HL-60 (cell line): ENCODE measurements around the gene XPR1.

Experiments used
- POLR2AphosphoS5 ChIP-seq: IDR thresholded peaks from 2 replicates; pipeline ENCODE4 v1.6.1; 2012; ENCODE audit warnings: low read depth
- TF ChIP-seq, protein P1 (sequence below): IDR thresholded peaks from one replicate; pipeline ENCODE4 v1.5.1; 2011; ENCODE audit warnings: low read length, control low read depth, inconsistent platforms; ENCODE audit not compliant: insufficient read depth
- TF ChIP-seq, protein P2 (sequence below): IDR thresholded peaks from 2 replicates; pipeline ENCODE4 v1.6.1; 2012; ENCODE audit warnings: low read depth; ENCODE audit not compliant: insufficient replicate concordance

- TF ChIP-seq, protein P1, sequence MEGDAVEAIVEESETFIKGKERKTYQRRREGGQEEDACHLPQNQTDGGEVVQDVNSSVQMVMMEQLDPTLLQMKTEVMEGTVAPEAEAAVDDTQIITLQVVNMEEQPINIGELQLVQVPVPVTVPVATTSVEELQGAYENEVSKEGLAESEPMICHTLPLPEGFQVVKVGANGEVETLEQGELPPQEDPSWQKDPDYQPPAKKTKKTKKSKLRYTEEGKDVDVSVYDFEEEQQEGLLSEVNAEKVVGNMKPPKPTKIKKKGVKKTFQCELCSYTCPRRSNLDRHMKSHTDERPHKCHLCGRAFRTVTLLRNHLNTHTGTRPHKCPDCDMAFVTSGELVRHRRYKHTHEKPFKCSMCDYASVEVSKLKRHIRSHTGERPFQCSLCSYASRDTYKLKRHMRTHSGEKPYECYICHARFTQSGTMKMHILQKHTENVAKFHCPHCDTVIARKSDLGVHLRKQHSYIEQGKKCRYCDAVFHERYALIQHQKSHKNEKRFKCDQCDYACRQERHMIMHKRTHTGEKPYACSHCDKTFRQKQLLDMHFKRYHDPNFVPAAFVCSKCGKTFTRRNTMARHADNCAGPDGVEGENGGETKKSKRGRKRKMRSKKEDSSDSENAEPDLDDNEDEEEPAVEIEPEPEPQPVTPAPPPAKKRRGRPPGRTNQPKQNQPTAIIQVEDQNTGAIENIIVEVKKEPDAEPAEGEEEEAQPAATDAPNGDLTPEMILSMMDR, result no peak
- TF ChIP-seq, protein P2, sequence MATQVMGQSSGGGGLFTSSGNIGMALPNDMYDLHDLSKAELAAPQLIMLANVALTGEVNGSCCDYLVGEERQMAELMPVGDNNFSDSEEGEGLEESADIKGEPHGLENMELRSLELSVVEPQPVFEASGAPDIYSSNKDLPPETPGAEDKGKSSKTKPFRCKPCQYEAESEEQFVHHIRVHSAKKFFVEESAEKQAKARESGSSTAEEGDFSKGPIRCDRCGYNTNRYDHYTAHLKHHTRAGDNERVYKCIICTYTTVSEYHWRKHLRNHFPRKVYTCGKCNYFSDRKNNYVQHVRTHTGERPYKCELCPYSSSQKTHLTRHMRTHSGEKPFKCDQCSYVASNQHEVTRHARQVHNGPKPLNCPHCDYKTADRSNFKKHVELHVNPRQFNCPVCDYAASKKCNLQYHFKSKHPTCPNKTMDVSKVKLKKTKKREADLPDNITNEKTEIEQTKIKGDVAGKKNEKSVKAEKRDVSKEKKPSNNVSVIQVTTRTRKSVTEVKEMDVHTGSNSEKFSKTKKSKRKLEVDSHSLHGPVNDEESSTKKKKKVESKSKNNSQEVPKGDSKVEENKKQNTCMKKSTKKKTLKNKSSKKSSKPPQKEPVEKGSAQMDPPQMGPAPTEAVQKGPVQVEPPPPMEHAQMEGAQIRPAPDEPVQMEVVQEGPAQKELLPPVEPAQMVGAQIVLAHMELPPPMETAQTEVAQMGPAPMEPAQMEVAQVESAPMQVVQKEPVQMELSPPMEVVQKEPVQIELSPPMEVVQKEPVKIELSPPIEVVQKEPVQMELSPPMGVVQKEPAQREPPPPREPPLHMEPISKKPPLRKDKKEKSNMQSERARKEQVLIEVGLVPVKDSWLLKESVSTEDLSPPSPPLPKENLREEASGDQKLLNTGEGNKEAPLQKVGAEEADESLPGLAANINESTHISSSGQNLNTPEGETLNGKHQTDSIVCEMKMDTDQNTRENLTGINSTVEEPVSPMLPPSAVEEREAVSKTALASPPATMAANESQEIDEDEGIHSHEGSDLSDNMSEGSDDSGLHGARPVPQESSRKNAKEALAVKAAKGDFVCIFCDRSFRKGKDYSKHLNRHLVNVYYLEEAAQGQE, result no peak
- no peak for TF ChIP-seq POLR2AphosphoS5
Observed at GRCh38 chr1:180888870-180889269, 257.0 kb downstream of the XPR1 start.
